Left renal cortex interstitium (tissue), 4 donors: ENCODE results near the gene TUB. TPM values are rescaled to one million over a fixed set of nuclear protein-coding genes. Genes with fewer than 3 reads are reported as not detected.

Source experiments
- DNase-seq, 4 donors: peaks; one replicate each; pipeline ENCODE4 v3.0.0-alpha.2; 2013; ENCODE audit warnings: low read depth in 4 of 4, low spot score in 2 of 4, missing footprints in 1 of 4
- polyA plus RNA-seq, 4 donors: library from polyadenylated mRNA; unstranded; fragments of 120-200 nt; gene quantifications; one replicate each; pipeline ENCODE4 v1.2.1, GENCODE V29; 2013; ENCODE audit not compliant: insufficient read length in 4 of 4

The TUB gene
- polyA plus RNA-seq, 4 donors: 21.5 to 28.7 (median 24.7) TPM

GRCh38 chr11:8102965-8103364, 22.0 kb downstream of the TUB start:
- DNase-seq: no peak

GRCh38 chr11:8103909-8104308, 22.9 kb downstream of the TUB start:
- no peak for DNase-seq

GRCh38 chr11:8105133-8105532, 24.1 kb downstream of the TUB start:
- DNase-seq: no peak

- DNase-seq: no peak
Measured at GRCh38 chr11:8105666-8106065, 24.7 kb downstream of the TUB start.

GRCh38 chr11:8106679-8107078, 25.7 kb downstream of the TUB start:
- DNase-seq: no peak

- no peak for DNase-seq
Measured at GRCh38 chr11:8107642-8108041, 26.6 kb downstream of the TUB start.

GRCh38 chr11:8108421-8108820, 27.4 kb downstream of the TUB start:
- DNase-seq: no peak

GRCh38 chr11:8109675-8110074, 28.7 kb downstream of the TUB start:
- DNase-seq: no peak

GRCh38 chr11:8110396-8110795, 29.4 kb downstream of the TUB start:
- no peak for DNase-seq

GRCh38 chr11:8111636-8112035, 30.6 kb downstream of the TUB start:
- no peak for DNase-seq

- DNase-seq: no peak
Measured at GRCh38 chr11:8122173-8122764, 41.3 kb downstream of the TUB start.

- DNase-seq: no peak
Measured at GRCh38 chr11:8126649-8127289, 45.8 kb downstream of the TUB start.

GRCh38 chr11:8127447-8127846, 46.4 kb downstream of the TUB start:
- no peak for DNase-seq

- no peak for DNase-seq
Measured at GRCh38 chr11:8138526-8138925, 57.5 kb downstream of the TUB start.

GRCh38 chr11:8149726-8150125, 68.7 kb downstream of the TUB start:
- DNase-seq: no peak

Other genes with a start within 250 kb of the TUB start
- gene OR10A6, start 149.9 kb upstream of the TUB start, polyA plus RNA-seq: under 1 TPM in 2 of 4 donors, not detected in 2; 0.03 TPM
- under 1 TPM in 2 of 4 donors, not detected in 2; 0.12 to 0.16 TPM for gene OR10A3, start 139.5 kb upstream of the TUB start, polyA plus RNA-seq
- not detected for gene NLRP10, start 115.8 kb upstream of the TUB start, polyA plus RNA-seq
- gene EIF3F, start 93.9 kb upstream of the TUB start, polyA plus RNA-seq: 100 to 1,000 TPM; 310 to 350 (median 326) TPM
- 10 to 100 TPM in 3 of 4 donors, 1 to 10 TPM in 1; 8.6 to 19.2 (median 16.3) TPM for gene RIC3, start 87.8 kb downstream of the TUB start, polyA plus RNA-seq
- 1 to 10 TPM in 2 of 4 donors, under 1 TPM in 2; 0.86 to 1.0 (median 0.95) TPM for gene LMO1, start 182.7 kb downstream of the TUB start, polyA plus RNA-seq